ENCODE measurements around the gene SEZ6L.

SEZ6L gene

DNA sequence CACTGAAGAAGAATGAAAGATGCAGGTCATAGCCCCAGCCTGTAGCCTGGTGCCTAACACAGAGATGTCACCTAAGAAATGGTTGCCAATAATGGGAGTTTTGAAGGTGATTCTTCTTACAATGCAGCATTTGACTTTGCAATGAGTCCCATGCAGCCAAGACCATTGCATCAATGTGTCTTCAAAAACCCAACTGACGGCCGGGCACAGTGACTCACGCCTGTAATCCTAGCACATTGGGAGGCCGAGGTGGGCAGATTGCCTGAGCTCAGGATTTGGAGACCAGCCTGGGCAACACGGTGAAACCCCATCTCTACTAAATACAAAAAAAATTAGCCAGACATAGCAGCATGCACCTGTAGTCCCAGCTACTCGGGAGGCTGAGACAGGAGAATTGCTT is 170.5 kb downstream of the SEZ6L start:
- H3K36me3 ChIP-seq (ENCODE audit: insufficient read depth, low read length): no peaks in the 10 kb centered on the region
- H3K4me1 ChIP-seq (ENCODE audit: insufficient read depth, low read length): no peaks in the 10 kb centered on the region
- H3K4me2 ChIP-seq (ENCODE audit: insufficient read depth, low read length): no peak overlapping the region
- H2AFZ ChIP-seq (ENCODE audit: low read depth, low read length): no peak overlapping the region
- H3K9me3 ChIP-seq (ENCODE audit: insufficient read depth, low read length, severe bottlenecking): no peaks in the 10 kb centered on the region
- TF ChIP-seq, protein P1, sequence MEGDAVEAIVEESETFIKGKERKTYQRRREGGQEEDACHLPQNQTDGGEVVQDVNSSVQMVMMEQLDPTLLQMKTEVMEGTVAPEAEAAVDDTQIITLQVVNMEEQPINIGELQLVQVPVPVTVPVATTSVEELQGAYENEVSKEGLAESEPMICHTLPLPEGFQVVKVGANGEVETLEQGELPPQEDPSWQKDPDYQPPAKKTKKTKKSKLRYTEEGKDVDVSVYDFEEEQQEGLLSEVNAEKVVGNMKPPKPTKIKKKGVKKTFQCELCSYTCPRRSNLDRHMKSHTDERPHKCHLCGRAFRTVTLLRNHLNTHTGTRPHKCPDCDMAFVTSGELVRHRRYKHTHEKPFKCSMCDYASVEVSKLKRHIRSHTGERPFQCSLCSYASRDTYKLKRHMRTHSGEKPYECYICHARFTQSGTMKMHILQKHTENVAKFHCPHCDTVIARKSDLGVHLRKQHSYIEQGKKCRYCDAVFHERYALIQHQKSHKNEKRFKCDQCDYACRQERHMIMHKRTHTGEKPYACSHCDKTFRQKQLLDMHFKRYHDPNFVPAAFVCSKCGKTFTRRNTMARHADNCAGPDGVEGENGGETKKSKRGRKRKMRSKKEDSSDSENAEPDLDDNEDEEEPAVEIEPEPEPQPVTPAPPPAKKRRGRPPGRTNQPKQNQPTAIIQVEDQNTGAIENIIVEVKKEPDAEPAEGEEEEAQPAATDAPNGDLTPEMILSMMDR (IDR thresholded peaks at IDR 0.05; ENCODE audit: borderline replicate concordance, extremely low read depth, low read length, poor library complexity, severe bottlenecking): no peak
- TF ChIP-seq EZH2 (IDR thresholded peaks at IDR 0.05; ENCODE audit: borderline replicate concordance, low read depth, low read length, severe bottlenecking): no peak
- no peaks in the 10 kb centered on the region for H3K79me2 ChIP-seq (ENCODE audit: insufficient read depth, low read length)
- no peak overlapping the region for H3K9ac ChIP-seq (ENCODE audit: low read depth, low read length)
- H4K20me1 ChIP-seq (ENCODE audit: insufficient read depth, low read length): no peaks in the 10 kb centered on the region
- no peak for DNase-seq
- no peak overlapping the region for H3K4me3 ChIP-seq (ENCODE audit: low read depth in 1 of 2, low read length in 2 of 2)
- H3K27ac ChIP-seq (ENCODE audit: low read length): no peak overlapping the region
- no peak for ATAC-seq (ENCODE audit: insufficient read depth, low read depth)
- no peaks in the 10 kb centered on the region for H3K27me3 ChIP-seq (ENCODE audit: insufficient read depth, low read length, poor library complexity)

DNA sequence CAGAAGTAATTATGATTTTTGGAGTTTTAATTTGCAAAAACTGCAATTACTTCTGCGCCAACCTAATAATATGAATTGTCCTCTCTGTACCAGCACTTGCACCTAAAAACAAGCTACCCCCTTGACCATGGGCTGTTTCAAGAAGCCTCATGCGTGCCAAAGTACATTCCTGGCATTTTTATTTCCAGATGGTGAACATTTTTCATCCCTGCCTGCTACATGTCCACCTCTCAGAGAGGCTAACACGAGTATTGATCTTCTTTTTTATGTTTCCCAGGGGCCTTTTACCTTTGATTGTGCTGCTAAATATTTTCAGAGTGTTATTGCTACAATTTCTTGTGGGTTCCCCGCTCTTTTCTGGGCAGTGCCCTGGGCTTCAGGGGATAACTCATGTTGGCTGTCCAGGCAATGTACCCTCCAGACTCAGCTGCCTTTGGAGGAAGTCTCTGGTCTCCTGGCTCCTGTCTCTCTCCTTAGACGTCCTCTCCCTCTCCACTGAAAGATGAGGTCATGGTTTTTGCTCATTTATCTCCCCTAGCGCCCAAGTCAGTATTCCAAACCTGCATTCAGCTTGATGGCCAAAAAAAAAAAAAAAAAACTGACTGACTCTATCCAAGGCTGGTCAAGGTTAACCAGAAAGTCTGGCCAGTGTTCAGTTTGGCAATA is 173.6 kb downstream of the SEZ6L start:
- no peak overlapping the region for H3K27ac ChIP-seq (ENCODE audit: low read length)
- no peak for DNase-seq
- H3K79me2 ChIP-seq (ENCODE audit: insufficient read depth, low read length): no peaks in the 10 kb centered on the region
- H3K4me3 ChIP-seq (ENCODE audit: low read depth in 1 of 2, low read length in 2 of 2): no peak overlapping the region
- no peak overlapping the region for H3K4me2 ChIP-seq (ENCODE audit: insufficient read depth, low read length)
- no peak overlapping the region for H3K9ac ChIP-seq (ENCODE audit: low read depth, low read length)
- no peaks in the 10 kb centered on the region for H3K27me3 ChIP-seq (ENCODE audit: insufficient read depth, low read length, poor library complexity)
- no peak for ATAC-seq (ENCODE audit: insufficient read depth, low read depth)
- no peaks in the 10 kb centered on the region for H3K4me1 ChIP-seq (ENCODE audit: insufficient read depth, low read length)
- H3K9me3 ChIP-seq (ENCODE audit: insufficient read depth, low read length, severe bottlenecking): no peaks in the 10 kb centered on the region
- H4K20me1 ChIP-seq (ENCODE audit: insufficient read depth, low read length): no peaks in the 10 kb centered on the region
- H3K36me3 ChIP-seq (ENCODE audit: insufficient read depth, low read length): no peaks in the 10 kb centered on the region
- H2AFZ ChIP-seq (ENCODE audit: low read depth, low read length): no peak overlapping the region
- TF ChIP-seq EZH2 (IDR thresholded peaks at IDR 0.05; ENCODE audit: borderline replicate concordance, low read depth, low read length, severe bottlenecking): no peak
- TF ChIP-seq, protein P1 (IDR thresholded peaks at IDR 0.05; ENCODE audit: borderline replicate concordance, extremely low read depth, low read length, poor library complexity, severe bottlenecking): no peak

DNA sequence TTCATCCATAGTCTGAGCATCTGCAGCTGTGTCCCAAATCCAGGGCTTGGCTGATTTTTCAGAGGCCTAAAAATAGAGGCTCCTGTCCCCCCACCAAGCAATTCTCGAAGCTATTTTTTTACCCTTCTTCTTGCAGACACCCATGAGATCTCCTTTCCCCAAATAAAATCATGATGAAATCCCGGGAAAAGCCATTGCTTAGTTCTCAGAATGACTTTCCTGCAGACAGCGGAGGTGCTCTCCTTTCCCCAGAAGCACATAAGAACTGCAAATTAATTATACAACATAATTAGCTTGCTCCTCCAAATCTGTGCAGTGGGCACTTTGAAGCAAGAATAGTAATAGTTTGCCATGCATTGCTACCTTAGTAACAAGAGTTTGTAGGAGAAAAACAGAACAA is 176.2 kb downstream of the SEZ6L start:
- no peaks in the 10 kb centered on the region for H3K36me3 ChIP-seq (ENCODE audit: insufficient read depth, low read length)
- H3K4me1 ChIP-seq (ENCODE audit: insufficient read depth, low read length): no peaks in the 10 kb centered on the region

More for the DNA sequence above, 176.2 kb downstream of the SEZ6L start:
- no peaks in the 10 kb centered on the region for H3K79me2 ChIP-seq (ENCODE audit: insufficient read depth, low read length)
- TF ChIP-seq, protein P1 (IDR thresholded peaks at IDR 0.05; ENCODE audit: borderline replicate concordance, extremely low read depth, low read length, poor library complexity, severe bottlenecking): no peak
- TF ChIP-seq EZH2 (IDR thresholded peaks at IDR 0.05; ENCODE audit: borderline replicate concordance, low read depth, low read length, severe bottlenecking): no peak
- H3K4me3 ChIP-seq (ENCODE audit: low read depth in 1 of 2, low read length in 2 of 2): no peak overlapping the region
- no peak overlapping the region for H3K9ac ChIP-seq (ENCODE audit: low read depth, low read length)
- H3K27ac ChIP-seq (ENCODE audit: low read length): no peak overlapping the region
- no peaks in the 10 kb centered on the region for H3K9me3 ChIP-seq (ENCODE audit: insufficient read depth, low read length, severe bottlenecking)
- H2AFZ ChIP-seq (ENCODE audit: low read depth, low read length): no peak overlapping the region
- no peak overlapping the region for H3K4me2 ChIP-seq (ENCODE audit: insufficient read depth, low read length)
- no peak for DNase-seq
- no peaks in the 10 kb centered on the region for H4K20me1 ChIP-seq (ENCODE audit: insufficient read depth, low read length)
- no peaks in the 10 kb centered on the region for H3K27me3 ChIP-seq (ENCODE audit: insufficient read depth, low read length, poor library complexity)
- ATAC-seq (ENCODE audit: insufficient read depth, low read depth): no peak

Data from DND-41 (cell line).